IMR-90 (cell line): ENCODE measurements around the gene CDK1. TPM values are rescaled to one million over a fixed set of nuclear protein-coding genes. Genes with fewer than 3 reads are reported as not detected.

Source experiments
- ATAC-seq: fragments of 200-7000 bp; cut with Tn5 transposase; 2 replicates; pipeline ENCODE4 v1.9.1; 2020; ENCODE audit warnings: low read depth, mild to moderate bottlenecking, moderate library complexity
- BruUV-seq: library from RNA; stranded (reverse); fragments of 400-500 nt; replicated peaks from 2 replicates; lab custom pipeline; 2021; lab: Mats Ljungman, UMichigan
- CTCF ChIA-PET: fragments of 300-600 bp; formaldehyde crosslinking; extraction: SDS; loops from one replicate; lab custom pipeline; 2021; ENCODE audit warnings: antibody characterized with exemption; lab: Yijun Ruan, JAX
- POLR2A ChIA-PET: fragments of 300-600 bp; sonication (Branson Sonifier 250); formaldehyde crosslinking; loops from one replicate; lab custom pipeline; 2022; ENCODE audit warnings: antibody characterized with exemption; ENCODE audit not compliant: unreplicated experiment; lab: Charles Lee
- DNase-seq: peaks from one replicate; pipeline ENCODE4 v3.0.0; 2013
- H2AFZ ChIP-seq: replicated peaks from 2 replicates; pipeline ENCODE3; 2013; ENCODE audit warnings: low read length, mild to moderate bottlenecking; ENCODE audit not compliant: poor library complexity
- H2AK5ac ChIP-seq: 2 replicates; pipeline ENCODE4 v1.6.1; 2013; ENCODE audit warnings: low read depth, low read length, inconsistent platforms
- H2AK9ac ChIP-seq: replicated peaks from 2 replicates; pipeline ENCODE3; 2013; ENCODE audit warnings: mild to moderate bottlenecking, low read depth, low read length, moderate library complexity; ENCODE audit not compliant: poor library complexity
- H2BK120ac ChIP-seq: 2 replicates; pipeline ENCODE4 v1.6.1; 2013; ENCODE audit warnings: low read depth, low read length, inconsistent platforms
- H2BK15ac ChIP-seq: 3 replicates; pipeline ENCODE4 v1.6.1; 2013; ENCODE audit warnings: low read depth, low read length, inconsistent platforms
- H2BK20ac ChIP-seq: 2 replicates; pipeline ENCODE4 v1.6.1; 2013; ENCODE audit warnings: low read depth, mild to moderate bottlenecking, inconsistent platforms, low read length, moderate library complexity
- H2BK5ac ChIP-seq: 2 replicates; pipeline ENCODE4 v1.6.1; 2013; ENCODE audit warnings: mild to moderate bottlenecking, low read depth, low read length, inconsistent platforms; ENCODE audit not compliant: poor library complexity, severe bottlenecking
- H3K14ac ChIP-seq: replicated peaks from 2 replicates; pipeline ENCODE4 v1.6.1; 2013; ENCODE audit warnings: low read depth, low read length, inconsistent platforms
- H3K18ac ChIP-seq: 2 replicates; pipeline ENCODE4 v1.6.1; 2013; ENCODE audit warnings: low read depth, low read length, control low read depth
- H3K23ac ChIP-seq: 2 replicates; pipeline ENCODE4 v1.6.1; 2013; ENCODE audit warnings: low read depth, low read length, inconsistent platforms
- H3K27ac ChIP-seq: 2 replicates; pipeline ENCODE4 v1.5.1; 2013; ENCODE audit warnings: mild to moderate bottlenecking, control low read depth, low read length; ENCODE audit not compliant: insufficient read depth
- H3K27me3 ChIP-seq: 2 replicates; pipeline ENCODE4 v1.6.1; 2013; ENCODE audit warnings: low read length; ENCODE audit not compliant: control insufficient read depth, insufficient read depth
- H3K36me3 ChIP-seq: 2 replicates; pipeline ENCODE4 v1.6.1; 2013; ENCODE audit warnings: low read length, mixed read lengths; ENCODE audit not compliant: control insufficient read depth, insufficient read depth
- H3K4ac ChIP-seq: 2 replicates; pipeline ENCODE4 v1.6.1; 2013; ENCODE audit warnings: low read depth, low read length, inconsistent platforms
- H3K4me1 ChIP-seq: 2 replicates; pipeline ENCODE4 v1.6.1; 2013; ENCODE audit warnings: low read length, mixed read lengths; ENCODE audit not compliant: control insufficient read depth, insufficient read depth
- H3K4me2 ChIP-seq: 2 replicates; pipeline ENCODE4 v1.6.1; 2013; ENCODE audit warnings: low read depth, mild to moderate bottlenecking, control low read depth, low read length, moderate library complexity
- H3K4me3 ChIP-seq: 2 replicates; pipeline ENCODE4 v1.5.1; 2013; ENCODE audit warnings: low read depth, mild to moderate bottlenecking, control low read depth, low read length, moderate library complexity; ENCODE audit not compliant: insufficient read depth
- H3K56ac ChIP-seq: 2 replicates; pipeline ENCODE4 v1.6.1; 2013; ENCODE audit warnings: low read length, inconsistent platforms; ENCODE audit not compliant: insufficient read depth; ENCODE audit errors: extremely low read depth
- H3K79me1 ChIP-seq, 2 experiments: 2 replicates each; pipeline ENCODE4 v1.6.1; 2013; ENCODE audit warnings: low read length in 2 of 2, inconsistent platforms in 1 of 2, low read depth in 1 of 2
- H3K9ac ChIP-seq: 2 replicates; pipeline ENCODE4 v1.6.1; 2013; ENCODE audit warnings: low read depth, low read length, control low read depth
- H3K9me1 ChIP-seq: 2 replicates; pipeline ENCODE4 v1.6.1; 2013; ENCODE audit warnings: low read length, inconsistent platforms; ENCODE audit not compliant: insufficient read depth
- H3K9me3 ChIP-seq: 2 replicates; pipeline ENCODE4 v1.6.1; 2013; ENCODE audit warnings: low read length; ENCODE audit not compliant: control insufficient read depth, insufficient read depth
- H4K20me1 ChIP-seq: 2 replicates; pipeline ENCODE4 v1.6.1; 2013; ENCODE audit warnings: low read length, inconsistent platforms; ENCODE audit not compliant: insufficient read depth
- H4K5ac ChIP-seq: 2 replicates; pipeline ENCODE4 v1.6.1; 2013; ENCODE audit warnings: mild to moderate bottlenecking, low read depth, low read length, control low read depth
- H4K8ac ChIP-seq, 2 experiments: 2 replicates each; pipeline ENCODE4 v1.6.1; 2013; ENCODE audit warnings: low read depth in 2 of 2, low read length in 2 of 2, control low read depth in 1 of 2, inconsistent platforms in 1 of 2
- H4K91ac ChIP-seq: 2 replicates; pipeline ENCODE4 v1.6.1; 2013; ENCODE audit warnings: low read depth, low read length, inconsistent platforms; ENCODE audit not compliant: insufficient read depth
- MXI1 ChIP-seq: IDR thresholded peaks from 2 replicates; pipeline ENCODE4 v1.6.1; 2012; ENCODE audit warnings: low read depth, mild to moderate bottlenecking, low read length, moderate library complexity, borderline replicate concordance
- POLR2A ChIP-seq: IDR thresholded peaks from 2 replicates; pipeline ENCODE4 v1.6.1; 2012; ENCODE audit warnings: mild to moderate bottlenecking, low read depth, low read length
- WGBS, 2 experiments: methylation state at CpG; one replicate each; pipeline versions ENCODE4 v1.1.5 to v1.1.7; 2013; ENCODE audit warnings: missing lambda C conversion rate in 2 of 2; ENCODE audit not compliant: insufficient read length in 1 of 2; ENCODE audit errors: extremely low coverage in 2 of 2; 5-methylcytosine and 5-hydroxymethylcytosine counted together
- dilution Hi-C: fragments of 300-500 bp; cut with HindIII; formaldehyde crosslinking; loops from one replicate; pipeline ENCODE4 v1.14.3; 2018; ENCODE audit warnings: low sequenced_read_pairs; ENCODE audit not compliant: unreplicated experiment
- in situ Hi-C: fragments of 300-500 bp; cut with MboI; formaldehyde crosslinking; loops from 3 replicates; pipeline ENCODE4 v1.14.3; 2019; ENCODE audit warnings: low sequenced_read_pairs, inconsistent platforms, mixed read lengths
- intact Hi-C: fragments of 100-400 bp; cut with micrococcal nuclease; formaldehyde crosslinking; loops from 2 replicates; pipeline ENCODE4 v1.10.0; 2022
- polyA plus RNA-seq, 3 experiments: library from polyadenylated mRNA; depleted of rRNA; stranded (reverse); fragments of >200 nt; gene quantifications; 2 replicates each; pipeline ENCODE4 v1.2.3, GENCODE V29; 2012; ENCODE audit warnings: low replicate concordance in 1 of 3
- total RNA-seq: library from RNA; depleted of rRNA; stranded (reverse); fragments of >200 nt; gene quantifications from 2 replicates; pipeline ENCODE4 v1.2.3, GENCODE V29; 2012

Gene CDK1
- total and polyA plus RNA-seq, 2 of the 4 experiments (the other 2 are of a cell fraction), result 21.9 to 28.1 TPM

DNA sequence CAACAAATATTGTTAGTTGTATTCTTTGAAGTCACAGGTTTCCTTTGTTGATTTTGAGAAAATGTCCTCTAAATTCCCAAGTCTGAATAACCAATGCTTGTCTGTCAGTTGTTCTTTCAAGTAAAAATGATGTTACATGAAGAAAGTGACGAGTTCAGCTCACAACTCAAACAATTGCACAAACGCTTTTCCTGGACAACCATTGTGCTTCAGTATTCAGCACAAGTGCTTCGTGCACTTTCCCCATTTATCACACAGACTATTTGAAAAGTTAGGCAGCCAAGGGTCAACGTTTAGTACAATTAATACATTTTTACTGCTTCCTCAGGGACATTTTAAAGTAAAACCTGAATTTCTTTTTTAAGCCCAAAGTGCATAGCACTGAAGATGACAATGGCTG lies 44.5 kb downstream of the CDK1 start:
- H3K4me3 ChIP-seq, result no peak overlapping the region
- no peak overlapping the region for H2BK15ac ChIP-seq
- no TSS peak for BruUV-seq
- H2BK5ac ChIP-seq, result no peak overlapping the region
- H2AK9ac ChIP-seq, result no peak overlapping the region
- H3K4me2 ChIP-seq, result no peak overlapping the region
- TF ChIP-seq MXI1, result no peak
- TF ChIP-seq POLR2A, result no peak
- H3K4ac ChIP-seq, result no peak overlapping the region
- H2BK20ac ChIP-seq, result peak overlapping the region; percentile 5; the same call in 1 of the 2 replicates
- POLR2A ChIA-PET, result no interaction called here
- DNase-seq (no peak), ATAC-seq (no peak)
- no peak overlapping the region for H3K9ac ChIP-seq
- H2BK120ac ChIP-seq, result peak overlapping the region; percentile 4; the same call in 1 of the 2 replicates
- peak overlapping the region; percentile 59; the same call in 1 of the 2 replicates for H4K5ac ChIP-seq
- H3K9me3 ChIP-seq, result no peaks in the 10 kb centered on the region
- intact Hi-C loops (loop anchor here (5.0 kb wide), 1 partner anchor 119 kb away; the partner anchor contains the start of gene RHOBTB1), dilution Hi-C loops (no loop called here), in situ Hi-C loops (loop anchor here (25.0 kb wide), 2 partner anchors 1214 to 1414 kb away; no protein-coding TSS in a partner anchor)
- H2AK5ac ChIP-seq, result no peak overlapping the region; the same call in 1 of the 2 replicates
- H3K79me1 ChIP-seq, result no peaks in the 10 kb centered on the region
- peaks cover 12% of the 10 kb centered on the region for H3K9me1 ChIP-seq
- H3K18ac ChIP-seq, result no peak overlapping the region
- no peak overlapping the region for H4K8ac ChIP-seq
- H3K27me3 ChIP-seq, result no peaks in the 10 kb centered on the region
- H3K23ac ChIP-seq, result no peak overlapping the region
- CTCF ChIA-PET, result interaction anchor here (0.6 kb wide), 1 partner anchor 38 kb away, joined by 3 read pairs; no protein-coding TSS in a partner anchor
- peaks cover 2% of the 10 kb centered on the region; the same call in 1 of the 2 replicates for H4K20me1 ChIP-seq
- H4K91ac ChIP-seq, result no peak overlapping the region
- H3K36me3 ChIP-seq, result no peaks in the 10 kb centered on the region
- peaks cover 13% of the 10 kb centered on the region for H3K4me1 ChIP-seq
- H3K56ac ChIP-seq, result no peak overlapping the region
- H3K14ac ChIP-seq, result no peak overlapping the region
- no peak overlapping the region for H3K27ac ChIP-seq
- WGBS, 2 experiments, result 60% methylated on average over 1 of the region's 4 CpGs; no CpG with 5 or more reads in 1 of the 2 experiments
- no peak overlapping the region for H2AFZ ChIP-seq
